Measurements from ENCODE around the gene MOAP1.

DNA sequence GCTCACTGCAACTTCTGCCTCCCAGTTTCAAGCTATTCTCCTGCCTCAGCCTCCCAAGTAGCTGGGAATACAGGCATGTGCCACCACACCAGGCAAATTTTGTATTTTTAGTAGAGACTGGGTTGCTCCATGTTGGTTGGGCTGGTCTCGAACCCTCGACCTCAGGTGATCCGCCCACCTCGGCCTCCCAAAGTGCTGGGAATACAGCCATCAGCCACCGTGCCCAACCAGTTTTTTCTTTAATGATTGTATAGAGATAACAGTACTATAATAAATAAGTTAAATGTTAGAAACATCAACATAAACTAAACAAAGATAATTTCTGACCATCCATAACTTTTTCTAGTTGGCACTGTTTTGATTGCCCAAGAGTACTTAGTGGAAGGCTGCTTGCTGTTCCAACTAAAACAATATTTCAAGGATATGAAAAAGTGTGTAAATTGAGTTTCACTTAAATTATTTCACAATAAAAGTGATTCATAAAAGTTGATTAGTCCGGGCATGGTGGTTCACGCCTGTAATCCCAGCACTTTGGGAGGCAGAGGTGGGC is 16.5 kb upstream of the MOAP1 start:
- TF ChIP-seq ZNF274 (IDR thresholded peaks at IDR 0.05; ENCODE audit: low read depth, low read length) (no peak), YY1 (IDR thresholded peaks at IDR 0.05; ENCODE audit: insufficient read depth, insufficient read length) (no peak)

Measured in NT2/D1 (cell line).